H9 (cell line): ENCODE data around the gene LIX1. TPM values are rescaled to one million over a fixed set of nuclear protein-coding genes. Genes with fewer than 3 reads are reported as not detected.

Experiments
- DNase-seq: peaks from one replicate; pipeline ENCODE4 v3.0.0-alpha.2; 2017
- H2AFZ ChIP-seq: one replicate; pipeline ENCODE4 v1.6.1; 2013; ENCODE audit warnings: mild to moderate bottlenecking, low read length, control low read depth, moderate library complexity
- H2AK5ac ChIP-seq: 2 replicates; pipeline ENCODE4 v1.6.1; 2013; ENCODE audit warnings: low read length, control low read depth, mixed read lengths; ENCODE audit not compliant: insufficient read length
- H2BK120ac ChIP-seq: one replicate; pipeline ENCODE4 v1.6.1; 2013; ENCODE audit warnings: low read depth, mild to moderate bottlenecking, low read length, control low read depth, inconsistent platforms; ENCODE audit not compliant: poor library complexity, severe bottlenecking
- H2BK12ac ChIP-seq: 2 replicates; pipeline ENCODE4 v1.6.1; 2013; ENCODE audit warnings: low read length, control low read depth, mixed read lengths, low read depth; ENCODE audit not compliant: insufficient read length
- H2BK15ac ChIP-seq: 2 replicates; pipeline ENCODE4 v1.6.1; 2013; ENCODE audit warnings: low read depth, low read length, control low read depth
- H2BK20ac ChIP-seq: one replicate; pipeline ENCODE4 v1.6.1; 2013; ENCODE audit warnings: low read depth, mild to moderate bottlenecking, low read length, control low read depth, inconsistent platforms; ENCODE audit not compliant: poor library complexity, severe bottlenecking
- H2BK5ac ChIP-seq: 2 replicates; pipeline ENCODE4 v1.6.1; 2013; ENCODE audit warnings: low read length, control low read depth, mixed read lengths; ENCODE audit not compliant: insufficient read length
- H3K14ac ChIP-seq: 2 replicates; pipeline ENCODE4 v1.6.1; 2013; ENCODE audit warnings: low read length, control low read depth; ENCODE audit not compliant: insufficient read depth
- H3K18ac ChIP-seq: 2 replicates; pipeline ENCODE4 v1.6.1; 2013; ENCODE audit warnings: low read depth, mild to moderate bottlenecking, mixed read lengths, low read length, control low read depth; ENCODE audit not compliant: insufficient read length
- H3K23ac ChIP-seq: 2 replicates; pipeline ENCODE4 v1.6.1; 2013; ENCODE audit warnings: low read length, control low read depth, mixed read lengths, low read depth; ENCODE audit not compliant: insufficient read length
- H3K23me2 ChIP-seq: 2 replicates; pipeline ENCODE4 v1.6.1; 2013; ENCODE audit warnings: low read depth, mild to moderate bottlenecking, mixed read lengths, low read length, control low read depth; ENCODE audit not compliant: insufficient read length, poor library complexity, severe bottlenecking
- H3K27ac ChIP-seq: 2 replicates; pipeline ENCODE4 v1.5.1; 2013; ENCODE audit warnings: low read length, control low read depth, mixed read lengths, low read depth; ENCODE audit not compliant: insufficient read length
- H3K27me3 ChIP-seq: 2 replicates; pipeline ENCODE4 v1.6.1; 2013; ENCODE audit warnings: low read length, control low read depth, inconsistent platforms; ENCODE audit not compliant: insufficient read depth
- H3K4ac ChIP-seq: 2 replicates; pipeline ENCODE4 v1.6.1; 2013; ENCODE audit warnings: low read depth, mild to moderate bottlenecking, control low read depth, inconsistent platforms, low read length, moderate library complexity
- H3K4me1 ChIP-seq: 2 replicates; pipeline ENCODE4 v1.6.1; 2013; ENCODE audit warnings: low read length, control low read depth, inconsistent platforms; ENCODE audit not compliant: insufficient read depth
- H3K4me2 ChIP-seq: 2 replicates; pipeline ENCODE4 v1.6.1; 2013; ENCODE audit warnings: low read length, control low read depth, mixed read lengths; ENCODE audit not compliant: insufficient read length, insufficient read depth
- H3K56ac ChIP-seq: 2 replicates; pipeline ENCODE4 v1.6.1; 2013; ENCODE audit warnings: low read depth, mild to moderate bottlenecking, mixed read lengths, low read length, control low read depth; ENCODE audit not compliant: insufficient read length
- H3K79me1 ChIP-seq: 2 replicates; pipeline ENCODE4 v1.6.1; 2013; ENCODE audit warnings: low read depth, mild to moderate bottlenecking, moderate library complexity, low read length, control low read depth, inconsistent platforms; ENCODE audit not compliant: insufficient read depth, poor library complexity, severe bottlenecking
- H3K79me2 ChIP-seq: 2 replicates; pipeline ENCODE4 v1.6.1; 2013; ENCODE audit warnings: low read length, control low read depth, inconsistent platforms; ENCODE audit not compliant: insufficient read depth
- H3K9ac ChIP-seq: 2 replicates; pipeline ENCODE4 v1.6.1; 2013; ENCODE audit warnings: low read length, control low read depth, mixed read lengths; ENCODE audit not compliant: insufficient read length; ENCODE audit errors: extremely low read depth
- H3K9me3 ChIP-seq: one replicate; pipeline ENCODE4 v1.6.1; 2013; ENCODE audit warnings: low read depth, low read length, inconsistent platforms; ENCODE audit not compliant: control insufficient read depth
- H3T11ph ChIP-seq: one replicate; pipeline ENCODE4 v1.6.1; 2013; ENCODE audit warnings: mild to moderate bottlenecking, low read length, control low read depth, inconsistent platforms
- H4K20me1 ChIP-seq: one replicate; pipeline ENCODE4 v1.6.1; 2013; ENCODE audit not compliant: control insufficient read depth, insufficient read length, insufficient read depth
- H4K5ac ChIP-seq: 2 replicates; pipeline ENCODE4 v1.6.1; 2013; ENCODE audit warnings: low read depth, mild to moderate bottlenecking, mixed read lengths, low read length, control low read depth; ENCODE audit not compliant: insufficient read length
- H4K8ac ChIP-seq: replicated peaks from 2 replicates; pipeline ENCODE4 v1.6.1; 2013; ENCODE audit warnings: low read length, control low read depth, mixed read lengths, low read depth; ENCODE audit not compliant: insufficient read length
- H4K91ac ChIP-seq: 2 replicates; pipeline ENCODE4 v1.6.1; 2013; ENCODE audit warnings: low read depth, mild to moderate bottlenecking, moderate library complexity, mixed read lengths, low read length, control low read depth; ENCODE audit not compliant: insufficient read length
- H3K27ac Mint-ChIP-seq, 3 experiments: 2 replicates in 2 of 3; 3 replicates in 1 of 3; pipeline ENCODE4 v1.8.0; 2020 to 2021; ENCODE audit warnings: mixed read lengths in 3 of 3, mild to moderate bottlenecking in 1 of 3, moderate library complexity in 1 of 3
- H3K27me3 Mint-ChIP-seq: 2 replicates; pipeline ENCODE4 v1.8.0; 2021; ENCODE audit warnings: low read depth, mild to moderate bottlenecking, moderate library complexity, mixed read lengths
- H3K36me3 Mint-ChIP-seq, 3 experiments: 2 replicates in 2 of 3; 3 replicates in 1 of 3; pipeline ENCODE4 v1.8.0; 2020 to 2021; ENCODE audit warnings: low read depth in 3 of 3, mixed read lengths in 3 of 3; ENCODE audit not compliant: insufficient read depth in 1 of 3
- H3K4me1 Mint-ChIP-seq, 2 experiments: 2 replicates each; pipeline ENCODE4 v1.8.0; 2020; ENCODE audit warnings: mixed read lengths in 2 of 2
- H3K4me3 Mint-ChIP-seq, 2 experiments: 2 replicates in 1 of 2; 3 replicates in 1 of 2; pipeline ENCODE4 v1.8.0; 2020 to 2021; ENCODE audit warnings: mild to moderate bottlenecking in 2 of 2, mixed read lengths in 2 of 2, moderate library complexity in 1 of 2
- H3K9me3 Mint-ChIP-seq, 2 experiments: 2 replicates in 1 of 2; 3 replicates in 1 of 2; pipeline ENCODE4 v1.8.0; 2020; ENCODE audit warnings: mild to moderate bottlenecking in 2 of 2, mixed read lengths in 2 of 2, moderate library complexity in 1 of 2
- WGBS: extraction: QIAGEN DNeasy Blood & Tissue Kit; methylation state at CpG from one replicate; pipeline ENCODE4 v1.1.7; 2013; ENCODE audit warnings: missing lambda C conversion rate, low lambda C conversion rate, mixed read lengths; ENCODE audit not compliant: insufficient read length; ENCODE audit errors: extremely low coverage; 5-methylcytosine and 5-hydroxymethylcytosine counted together
- total RNA-seq: library from RNA; stranded (reverse); gene quantifications from 2 replicates; pipeline ENCODE4 v1.2.1, GENCODE V29; 2021
- TF ChIP-seq, protein P1 (sequence below): fragments of 200-600 bp; sonication (generic); conservative IDR thresholded peaks from 3 replicates; pipeline ENCODE4 v1.8.0; 2021; ENCODE audit warnings: antibody characterized with exemption, mild to moderate bottlenecking

The LIX1 gene
- total RNA-seq, 1 experiment from 2014 or later, result 0.13 TPM

DNA sequence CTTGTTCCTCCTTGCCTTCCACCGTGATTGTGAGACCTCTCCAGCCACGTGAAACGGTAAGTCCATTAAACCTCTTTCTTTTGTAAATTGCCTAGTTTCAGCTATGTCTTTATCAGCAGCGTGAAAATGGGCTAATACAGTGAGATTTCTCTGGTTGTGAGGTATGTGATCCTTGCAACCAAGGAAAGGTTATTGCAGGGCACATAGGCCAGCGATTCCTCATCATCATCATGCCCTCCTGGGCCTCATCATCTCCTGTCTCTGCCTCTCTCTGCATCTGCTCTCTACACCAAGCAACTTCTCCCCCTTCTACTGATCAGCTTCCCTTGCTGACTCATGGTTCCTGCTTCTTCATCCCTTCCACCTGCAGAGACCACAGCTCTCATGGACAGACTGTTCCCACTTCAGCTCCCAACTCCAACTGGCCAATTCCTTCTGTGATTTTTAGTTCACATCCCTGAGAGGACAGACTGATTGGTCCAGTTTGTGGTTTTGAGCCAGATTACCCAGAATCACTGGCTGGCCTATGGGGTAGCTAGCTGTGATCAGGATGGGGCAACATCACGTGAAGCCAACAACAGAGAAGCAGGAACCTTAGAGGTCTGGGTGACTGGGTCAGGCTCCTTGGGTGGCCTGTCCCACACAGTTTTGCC lies 53.1 kb downstream of the LIX1 start:
- H3K9me3 ChIP-seq, result no peaks in the 10 kb centered on the region
- no peak overlapping the region for H2BK20ac ChIP-seq
- no peaks in the 10 kb centered on the region for H3K4me1 ChIP-seq
- H2BK5ac ChIP-seq, result no peak overlapping the region
- no peak overlapping the region for H3K14ac ChIP-seq
- Mint-ChIP-seq H3K4me3 (no peak overlapping the region), H3K27me3 (no peaks in the 10 kb centered on the region), H3K36me3 (peaks cover 5 to 18% (median 8%) of the 10 kb centered on the region in 3 experiments), H3K27ac (no peak overlapping the region), H3K4me1 (no peaks in the 10 kb centered on the region), H3K9me3 (peaks cover 9 to 11% of the 10 kb centered on the region in 2 experiments)
- no peak overlapping the region for H4K5ac ChIP-seq
- no peaks in the 10 kb centered on the region for H3K23me2 ChIP-seq
- no CpG with 5 or more reads among the region's 6 CpGs for whole genome bisulfite sequencing
- H4K20me1 ChIP-seq, result no peaks in the 10 kb centered on the region
- no peak overlapping the region for H3K4ac ChIP-seq
- H3K56ac ChIP-seq, result no peak overlapping the region
- no peak overlapping the region for H4K91ac ChIP-seq
- H2BK12ac ChIP-seq, result no peak overlapping the region
- no peaks in the 10 kb centered on the region for H3K79me2 ChIP-seq
- H3K9ac ChIP-seq, result no peak overlapping the region
- no peak overlapping the region for H2BK120ac ChIP-seq
- no peak overlapping the region for H3K4me2 ChIP-seq
- H3K18ac ChIP-seq, result no peak overlapping the region
- H3K27ac ChIP-seq, result no peak overlapping the region
- no peak overlapping the region for H4K8ac ChIP-seq
- no peak overlapping the region for H3K23ac ChIP-seq
- H2AFZ ChIP-seq, result no peak overlapping the region
- no peaks in the 10 kb centered on the region for H3K27me3 ChIP-seq
- no peak overlapping the region for H2AK5ac ChIP-seq
- H3T11ph ChIP-seq, result no peak overlapping the region
- no peak for DNase-seq
- no peak overlapping the region for H2BK15ac ChIP-seq
- H3K79me1 ChIP-seq, result no peaks in the 10 kb centered on the region
- TF ChIP-seq, protein P1, sequence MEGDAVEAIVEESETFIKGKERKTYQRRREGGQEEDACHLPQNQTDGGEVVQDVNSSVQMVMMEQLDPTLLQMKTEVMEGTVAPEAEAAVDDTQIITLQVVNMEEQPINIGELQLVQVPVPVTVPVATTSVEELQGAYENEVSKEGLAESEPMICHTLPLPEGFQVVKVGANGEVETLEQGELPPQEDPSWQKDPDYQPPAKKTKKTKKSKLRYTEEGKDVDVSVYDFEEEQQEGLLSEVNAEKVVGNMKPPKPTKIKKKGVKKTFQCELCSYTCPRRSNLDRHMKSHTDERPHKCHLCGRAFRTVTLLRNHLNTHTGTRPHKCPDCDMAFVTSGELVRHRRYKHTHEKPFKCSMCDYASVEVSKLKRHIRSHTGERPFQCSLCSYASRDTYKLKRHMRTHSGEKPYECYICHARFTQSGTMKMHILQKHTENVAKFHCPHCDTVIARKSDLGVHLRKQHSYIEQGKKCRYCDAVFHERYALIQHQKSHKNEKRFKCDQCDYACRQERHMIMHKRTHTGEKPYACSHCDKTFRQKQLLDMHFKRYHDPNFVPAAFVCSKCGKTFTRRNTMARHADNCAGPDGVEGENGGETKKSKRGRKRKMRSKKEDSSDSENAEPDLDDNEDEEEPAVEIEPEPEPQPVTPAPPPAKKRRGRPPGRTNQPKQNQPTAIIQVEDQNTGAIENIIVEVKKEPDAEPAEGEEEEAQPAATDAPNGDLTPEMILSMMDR, result no peak
